WTC11 (cell line): ENCODE results near the gene UTP11. TPM values are rescaled to one million over a fixed set of nuclear protein-coding genes. Genes with fewer than 3 reads are reported as not detected.

ENCODE experiments used
- total RNA-seq: library from RNA; stranded (reverse); gene quantifications from 3 replicates; pipeline ENCODE4 v1.2.3, GENCODE V29; 2021

The UTP11 gene
- total RNA-seq, 1 experiment from 2014 or later, result 42.2 TPM

Other genes with a start within 250 kb of the UTP11 start
- 1.3 to 1.5 TPM (median 1.3 TPM) in 3 replicates for gene EPHA10, start 247.6 kb upstream of the UTP11 start, total RNA-seq
- 4.2 to 6.4 TPM (median 5.9 TPM) in 3 replicates for gene MANEAL, start 218.9 kb upstream of the UTP11 start, total RNA-seq
- gene C1orf122, start 204.9 kb upstream of the UTP11 start, total RNA-seq, result 42.5 to 50.7 TPM (median 45.9 TPM) in 3 replicates
- gene YRDC, start 204.5 kb upstream of the UTP11 start, total RNA-seq, result 20.1 to 24.6 TPM (median 22.7 TPM) in 3 replicates
- gene MTF1, start 153.1 kb upstream of the UTP11 start, total RNA-seq, result 10.1 to 12.2 TPM (median 10.9 TPM) in 3 replicates
- 26.8 to 29.4 TPM (median 27.3 TPM) in 3 replicates for gene INPP5B, start 65.7 kb upstream of the UTP11 start, total RNA-seq
- gene SF3A3, start 22.7 kb upstream of the UTP11 start, total RNA-seq, result 96.5 to 126 TPM (median 96.5 TPM) in 3 replicates
- 28.1 to 34.4 TPM (median 28.1 TPM) in 3 replicates for gene FHL3, start 7.2 kb upstream of the UTP11 start, total RNA-seq
- gene POU3F1, start 34.1 kb downstream of the UTP11 start, total RNA-seq, result 18.9 to 22.4 TPM (median 20.9 TPM) in 3 replicates